ENCODE results near the gene FOXO3. TPM values are rescaled to one million over a fixed set of nuclear protein-coding genes. Genes with fewer than 3 reads are reported as not detected.

The FOXO3 gene
- total RNA-seq, 1 donor from 2014 or later: 56.0 TPM

DNA sequence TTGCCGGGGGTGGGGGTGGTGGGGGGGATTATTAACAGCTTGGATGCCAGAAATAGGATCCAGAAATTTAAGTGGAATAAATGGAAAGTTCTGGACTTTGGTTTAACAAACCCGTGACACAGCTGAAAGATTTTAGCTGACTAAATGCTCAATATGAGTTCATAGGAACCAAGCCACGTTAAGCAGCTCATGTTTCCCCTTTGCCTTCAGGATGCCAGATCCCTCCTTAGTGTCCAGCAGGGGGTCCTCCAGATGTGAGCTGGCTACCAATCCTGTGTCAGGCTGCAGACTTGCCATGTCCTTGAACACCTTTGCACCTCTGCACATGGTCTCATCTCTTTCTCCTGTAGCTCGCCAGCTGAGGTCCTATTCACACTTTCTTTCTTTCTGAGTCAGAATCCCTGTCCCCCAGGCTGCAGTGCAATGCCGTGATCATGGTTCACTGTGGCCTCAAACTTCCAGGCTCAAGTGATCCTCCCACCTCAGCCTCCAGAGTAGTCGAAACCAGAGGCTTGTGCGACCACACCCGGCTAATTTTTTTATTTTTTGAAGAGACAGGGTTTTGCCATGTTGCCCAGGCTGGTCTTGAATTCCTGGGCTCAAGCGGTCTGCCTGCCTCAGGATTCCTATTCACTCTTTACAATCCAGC is 154.2 kb downstream of the FOXO3 start:
- no peak for DNase-seq

DNA sequence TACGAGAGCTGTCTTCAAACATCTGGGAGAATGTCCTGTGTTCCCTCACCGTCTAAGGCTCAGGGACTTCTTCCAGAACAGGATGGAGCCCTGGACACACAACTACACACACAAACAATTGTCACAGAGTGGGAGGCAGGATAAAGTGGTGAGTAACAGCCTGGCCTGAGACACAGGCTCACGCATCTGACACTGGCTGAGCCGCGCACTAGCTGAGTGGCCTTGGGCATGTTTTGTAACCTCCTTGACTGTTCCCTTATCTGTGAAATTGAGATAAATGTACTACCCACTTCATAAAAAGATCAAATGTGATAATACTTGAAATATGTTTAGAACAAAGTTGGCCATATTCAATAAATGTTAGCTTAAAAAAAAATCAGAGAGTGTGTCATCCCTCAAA is 155.1 kb downstream of the FOXO3 start:
- no peak for DNase-seq

DNA sequence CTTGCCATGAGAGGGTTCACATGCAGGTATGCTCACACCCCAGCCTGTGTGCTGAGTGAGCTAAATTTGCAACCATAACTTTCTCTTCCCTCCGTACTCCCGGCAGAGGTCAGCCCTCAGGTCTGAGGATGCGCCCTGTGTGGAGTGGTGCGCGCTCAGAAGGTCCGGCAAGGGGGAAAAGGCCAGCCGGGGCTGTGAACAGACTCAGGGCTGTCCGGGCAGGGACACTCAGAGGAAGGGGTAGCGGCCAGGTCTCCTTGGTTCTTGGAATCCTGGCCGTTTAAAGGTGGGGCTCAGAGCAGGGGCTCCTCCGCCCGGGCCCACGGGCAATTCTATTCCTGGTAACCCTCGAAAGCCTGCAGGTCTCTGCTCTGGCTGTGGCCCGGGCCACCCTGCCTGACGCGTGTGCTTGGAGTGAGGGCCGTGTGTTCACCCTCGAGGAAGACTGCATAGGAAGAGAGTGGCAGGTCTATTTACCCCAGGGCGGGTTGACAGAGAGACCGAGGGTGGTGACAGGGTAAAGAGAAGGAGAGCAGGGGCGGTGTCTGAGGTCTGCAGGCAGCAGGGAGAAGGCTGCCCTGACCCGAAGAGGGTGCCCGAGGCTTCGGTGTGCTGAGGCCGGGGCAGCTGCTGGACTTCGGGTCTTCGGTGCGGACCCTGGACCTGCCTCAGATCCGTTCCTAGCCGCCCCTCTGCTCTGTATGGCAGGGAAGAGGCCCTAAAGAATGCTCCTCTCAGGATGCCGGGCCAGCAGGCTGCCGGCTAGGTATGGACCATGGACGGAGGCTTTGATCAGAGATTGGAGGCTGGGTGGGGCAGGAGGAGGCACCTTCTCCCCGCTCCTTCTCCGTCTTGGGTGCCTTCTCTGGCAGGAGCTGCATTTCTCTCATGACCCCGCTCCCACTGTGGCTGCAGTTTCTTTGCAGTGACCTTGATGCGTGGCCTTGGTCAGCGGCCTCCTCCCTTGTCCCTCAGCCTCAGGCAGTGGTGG is 156.4 kb downstream of the FOXO3 start:
- no peak for DNase-seq

DNA sequence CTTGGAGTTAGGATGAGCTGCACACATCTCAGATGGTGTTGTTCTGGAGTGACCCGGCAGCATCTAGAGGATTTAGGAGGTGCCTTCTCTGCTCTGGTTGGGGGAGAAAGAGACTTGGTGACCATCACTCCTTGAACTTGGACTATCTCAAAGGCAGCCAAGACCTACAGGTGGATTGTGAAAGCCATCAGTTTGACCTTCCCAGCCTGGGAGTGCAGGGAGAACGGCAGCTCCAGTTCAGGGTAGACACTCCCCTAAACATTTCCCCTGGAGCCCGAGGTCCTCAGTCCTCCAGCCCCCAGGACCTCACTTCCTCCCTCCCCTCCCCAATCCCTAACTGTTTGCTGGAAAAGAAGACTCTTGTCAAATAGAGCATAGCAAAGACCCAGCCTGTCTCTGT is 158.8 kb downstream of the FOXO3 start:
- no peak for DNase-seq

DNA sequence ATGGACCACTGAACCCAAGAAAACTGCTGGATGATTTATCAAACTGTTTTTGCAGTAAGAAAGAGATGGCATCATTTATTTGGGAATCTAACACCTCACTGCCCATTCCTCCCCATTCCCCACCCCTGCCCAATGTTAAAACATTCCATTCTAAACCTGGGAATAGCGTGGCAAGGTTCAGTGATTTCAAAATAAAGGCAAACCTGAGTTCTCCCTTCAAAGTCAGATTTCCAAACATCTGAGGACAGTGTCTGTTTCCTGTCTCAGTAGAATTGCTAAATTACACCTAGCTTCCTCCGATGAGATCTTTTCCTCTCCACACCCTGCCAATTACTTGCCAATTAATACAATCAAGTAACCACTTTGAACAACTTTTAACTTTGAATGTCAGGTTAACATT is 160.1 kb downstream of the FOXO3 start:
- DNase-seq: no peak

DNA sequence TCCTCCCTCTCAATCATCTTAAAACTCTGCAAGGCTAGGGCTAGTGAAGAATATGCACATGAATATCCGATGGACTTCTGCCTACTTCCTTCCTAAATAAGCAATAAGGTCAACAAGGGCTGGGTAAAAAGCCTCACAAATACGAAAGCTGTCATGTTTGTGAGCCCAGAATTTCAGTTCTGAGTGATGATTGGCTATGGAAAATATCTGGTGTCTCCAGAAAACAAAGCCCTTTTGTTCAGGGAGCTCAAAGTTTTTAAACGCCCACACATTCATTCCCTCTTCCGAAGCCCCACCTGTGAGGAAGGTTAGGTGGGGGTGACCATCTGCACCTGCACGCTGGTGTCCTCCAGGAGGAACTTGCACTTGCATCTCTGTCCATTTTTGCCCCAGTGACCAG is 160.6 kb downstream of the FOXO3 start:
- DNase-seq: no peak

DNA sequence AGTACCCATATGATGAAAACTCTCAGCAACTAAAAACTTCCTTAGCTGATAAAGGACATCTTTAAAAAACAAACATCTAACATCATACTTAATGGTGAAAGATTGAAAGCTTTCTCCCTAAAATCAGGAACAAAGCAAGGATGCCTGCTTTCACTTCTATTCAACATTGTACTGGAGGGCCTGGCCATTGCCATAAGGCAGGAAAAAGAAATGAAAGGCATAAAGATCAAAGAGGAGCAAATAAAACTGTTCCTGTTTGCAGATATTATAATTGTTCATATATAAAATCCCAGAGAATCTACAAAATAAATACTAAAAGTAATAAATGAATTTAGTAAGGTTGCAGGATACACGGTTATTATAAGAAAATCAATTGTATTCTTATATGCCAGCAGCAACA is 162.9 kb downstream of the FOXO3 start:
- DNase-seq: no peak

DNA sequence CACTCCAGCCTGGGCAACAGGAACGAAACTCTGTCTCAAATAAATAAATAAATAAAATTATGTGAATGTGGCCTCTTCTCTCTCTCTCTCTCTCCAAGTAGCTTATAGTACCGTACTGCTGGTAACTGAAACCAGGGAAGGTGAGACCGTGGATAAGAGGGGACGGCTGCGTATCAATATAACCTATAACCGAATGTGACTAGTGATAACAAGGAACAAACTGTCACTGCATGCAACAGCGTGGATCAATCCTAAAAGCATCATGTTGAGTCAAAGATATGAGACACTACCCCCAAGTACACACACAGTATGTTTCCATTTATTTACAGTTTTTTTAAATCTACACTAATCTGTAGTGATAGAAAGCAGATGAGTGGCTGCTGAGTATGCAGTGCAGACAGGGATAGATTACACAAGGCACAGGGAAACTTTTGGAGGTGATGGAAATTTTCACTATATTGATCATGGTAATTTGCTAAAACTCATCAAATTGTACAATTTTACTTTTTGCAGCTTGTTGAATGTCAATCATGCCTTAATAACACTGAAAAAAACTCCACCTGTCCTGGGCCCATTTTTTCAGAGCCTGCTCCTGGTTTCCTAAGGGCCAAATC is 166.1 kb downstream of the FOXO3 start:
- DNase-seq: no peak

DNA sequence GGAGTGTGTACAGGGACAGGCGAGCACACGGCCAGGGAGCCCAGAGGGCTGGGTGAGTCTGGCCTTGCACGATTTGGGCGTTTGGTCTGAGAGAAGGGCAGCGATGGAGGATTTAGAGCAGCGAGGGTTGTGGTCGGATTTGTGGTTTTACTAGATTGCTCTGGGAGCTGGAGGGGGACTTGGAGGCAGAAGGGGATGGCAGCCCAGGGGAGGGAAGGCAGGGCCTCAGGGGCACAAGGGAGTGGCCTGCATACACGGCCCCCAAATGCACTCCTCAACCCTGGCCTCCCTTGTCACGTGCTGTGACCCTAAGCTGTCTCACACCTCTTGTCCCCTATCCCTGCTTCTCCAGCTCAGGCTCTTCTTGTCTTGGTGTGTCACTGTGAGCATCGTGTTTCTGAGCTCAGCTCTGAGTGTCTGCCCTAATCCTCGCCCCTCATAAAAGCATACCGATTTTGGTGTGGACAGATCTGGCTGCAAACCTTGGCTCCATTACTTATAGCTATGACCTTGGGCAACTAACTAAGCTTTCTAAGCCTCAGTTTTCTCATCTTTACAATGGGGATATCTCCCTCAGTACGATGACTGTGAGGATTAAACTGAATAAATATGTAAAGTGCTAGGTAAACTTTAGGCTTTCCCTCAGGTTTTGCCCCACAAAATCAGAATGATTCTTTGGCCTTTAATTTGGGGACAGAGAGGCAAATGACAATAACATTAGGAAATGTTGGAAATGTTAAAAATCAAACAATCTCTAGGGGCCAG is 167.4 kb downstream of the FOXO3 start:
- no peak for DNase-seq

DNA sequence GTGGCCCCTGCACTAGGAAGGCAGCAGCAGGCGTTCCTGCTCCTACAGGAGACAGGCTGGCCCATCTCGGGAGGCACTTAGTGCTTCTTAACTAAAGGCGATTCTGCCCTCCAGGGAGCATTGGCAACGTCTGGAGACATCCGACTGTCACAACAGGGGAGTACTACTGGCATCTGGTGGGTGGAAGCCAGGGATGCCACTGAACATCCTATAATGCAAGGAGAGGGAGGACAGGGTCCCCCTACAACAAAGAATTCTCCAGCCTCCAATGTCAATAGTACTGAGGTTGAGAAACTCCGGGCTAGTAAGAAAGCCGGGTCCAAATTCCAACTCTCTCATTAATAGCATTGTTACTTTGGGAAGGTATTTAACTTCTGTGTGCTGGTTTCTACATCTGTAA is 168.1 kb downstream of the FOXO3 start:
- no peak for DNase-seq

DNA sequence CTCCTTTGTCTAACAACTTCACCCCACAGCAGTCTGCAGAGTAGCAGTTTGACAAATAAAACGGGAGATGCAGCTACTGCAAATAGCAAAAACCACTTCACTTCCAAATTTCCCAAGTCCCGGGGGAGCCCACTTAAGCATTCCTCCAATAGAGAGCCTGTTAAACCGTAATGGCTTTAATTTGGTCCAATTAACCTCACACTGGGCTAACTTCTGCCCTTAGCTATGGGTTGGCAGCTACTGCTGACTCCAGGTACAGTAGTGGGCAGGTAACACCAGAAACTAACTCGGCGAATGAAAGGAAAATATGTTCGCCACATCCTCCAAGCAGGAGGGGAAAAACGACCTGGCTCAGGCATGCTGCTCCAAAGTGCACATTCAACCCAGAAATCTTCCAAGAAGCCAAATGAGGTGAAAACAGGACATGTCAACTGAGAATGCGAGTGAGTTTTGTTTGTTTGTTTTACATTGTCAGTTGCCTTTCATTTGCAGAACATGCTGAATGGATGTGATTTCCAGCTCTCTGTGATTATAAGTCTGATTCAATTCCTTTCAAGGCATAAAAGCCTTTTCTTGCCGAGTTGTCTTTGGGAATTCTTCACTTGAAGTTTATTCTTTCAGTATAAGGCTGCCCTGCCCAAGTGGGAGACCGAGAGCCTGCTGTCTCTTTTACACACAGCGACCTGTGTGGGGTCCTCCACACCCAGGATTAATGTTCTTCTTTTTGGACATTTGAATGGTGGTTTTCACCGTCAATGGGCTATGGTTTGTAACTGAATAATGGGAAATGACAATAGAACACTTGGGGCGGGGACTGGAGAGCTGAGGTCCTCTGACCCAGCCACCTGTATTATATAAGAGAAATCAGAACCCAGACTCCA is 170.2 kb downstream of the FOXO3 start:
- DNase-seq: no peak

DNA sequence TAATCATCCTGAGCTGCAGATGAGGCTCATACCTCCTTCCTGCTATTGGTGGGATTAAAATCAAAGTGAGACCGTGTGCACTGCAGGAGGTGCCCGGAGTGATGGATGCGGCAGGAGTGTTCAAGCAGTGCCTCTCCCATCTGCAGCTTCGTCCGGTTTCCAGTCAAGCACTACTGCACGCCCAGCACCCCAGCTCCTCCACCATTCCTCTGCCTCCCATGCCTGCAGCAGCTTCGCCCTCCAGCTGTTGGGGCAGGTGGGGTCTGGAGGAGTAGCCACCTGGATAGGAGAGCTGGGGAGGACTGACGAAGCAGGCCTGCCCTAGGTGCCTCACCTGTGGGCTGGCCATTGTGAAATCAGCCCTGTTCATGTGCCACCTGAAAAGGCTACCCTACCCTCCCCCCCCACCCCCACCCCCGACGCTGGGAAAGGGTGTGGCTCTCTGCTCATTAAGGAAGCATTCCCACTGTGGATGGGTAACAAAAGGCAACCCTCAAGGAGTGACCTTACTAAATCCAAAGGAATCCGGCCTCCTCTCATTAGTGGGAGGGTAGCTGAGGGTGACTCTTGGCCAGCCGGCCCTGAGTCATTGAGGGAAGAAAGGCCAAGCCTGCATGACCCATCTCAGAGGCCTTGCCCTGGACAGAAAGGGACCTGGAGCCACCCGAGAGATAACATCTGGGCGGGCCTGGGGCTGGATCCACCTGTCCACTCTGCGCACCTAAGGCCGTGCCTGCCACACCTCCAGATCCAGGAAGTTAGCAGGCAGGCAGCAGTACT is 171.6 kb downstream of the FOXO3 start:
- DNase-seq: no peak

DNA sequence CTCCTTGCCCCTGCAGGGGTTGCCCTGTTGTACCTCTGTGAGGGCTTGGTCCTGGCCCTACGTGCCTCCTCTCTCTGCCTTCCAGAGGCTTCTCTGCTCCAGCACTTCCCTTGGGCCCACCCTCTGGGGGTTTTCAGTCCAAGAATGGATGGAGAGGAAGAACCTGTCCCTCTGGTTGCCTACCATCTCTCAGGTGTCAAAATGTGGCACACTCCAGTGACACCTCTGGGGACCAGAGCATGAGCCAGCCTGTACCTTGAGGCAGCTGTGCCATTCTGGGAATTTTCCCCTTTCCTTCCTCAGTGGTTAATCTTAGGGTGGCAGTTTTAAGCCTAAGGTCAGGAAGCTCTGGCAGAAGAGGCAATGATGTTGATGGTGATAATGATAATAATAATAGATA is 172.3 kb downstream of the FOXO3 start:
- DNase-seq: no peak

DNA sequence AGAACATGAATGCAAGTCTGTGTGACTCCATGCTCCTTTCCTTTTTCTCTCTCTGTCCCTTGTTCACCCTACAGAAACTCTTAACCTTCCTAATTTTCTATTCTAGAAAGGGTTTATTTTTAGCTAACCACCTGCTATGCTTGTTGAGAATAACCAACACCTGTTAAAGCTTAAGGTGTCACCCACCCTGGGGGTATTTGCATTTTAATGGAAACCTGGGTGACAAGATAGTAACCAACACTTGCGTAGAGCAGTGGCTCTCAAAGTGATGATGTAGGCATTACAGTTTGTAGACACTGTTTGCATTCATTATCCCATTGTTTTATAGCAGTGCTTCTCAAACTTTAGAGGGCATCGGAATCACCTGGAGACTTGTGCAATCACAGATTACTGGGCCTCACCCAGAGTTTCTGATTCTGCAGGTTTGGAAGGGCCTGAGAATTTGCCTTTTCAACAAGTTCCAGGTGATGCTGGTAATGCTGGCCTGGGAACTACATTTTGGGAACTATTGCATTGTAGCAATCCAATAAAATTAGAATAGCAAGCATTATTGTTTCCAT is 173.1 kb downstream of the FOXO3 start:
- DNase-seq: no peak

Small RNAs within 50 kb of the gene (small RNA-seq; reads per million reads assigned to genes)
- not detected for gene AL391646.1
- gene SUMO2P8: not detected

Data from occipital lobe (tissue), 3 donors.